HepG2 (cell line): ENCODE measurements around the gene TCF7L2. TPM values are rescaled to one million over a fixed set of nuclear protein-coding genes. Genes with fewer than 3 reads are reported as not detected.
A peak's percentile ranks its signal among the peaks of the same experiment; 100 is the strongest.

ENCODE experiments used
- GFI1 ChIP-seq: sonication (generic); formaldehyde crosslinking; IDR thresholded peaks from 2 replicates; pipeline ENCODE4 v1.5.0; 2020; ENCODE audit warnings: missing genetic modification reagents, mild to moderate bottlenecking, borderline replicate concordance
- HNF1A ChIP-seq, 2 experiments: sonication (generic) in 1 of 2; formaldehyde crosslinking in 1 of 2; IDR thresholded peaks; 2 replicates each; pipeline versions ENCODE4 v1.4.0 to v1.6.1; 2016 to 2020; ENCODE audit warnings: borderline replicate concordance in 1 of 2, low read depth in 1 of 2, mild to moderate bottlenecking in 1 of 2, missing genetic modification reagents in 1 of 2
- HNRNPL ChIP-seq: fragments of 200-400 bp; formaldehyde crosslinking; IDR thresholded peaks from 2 replicates; pipeline ENCODE4 v1.6.1; 2017; ENCODE audit warnings: mild to moderate bottlenecking, low read depth, low read length
- KLF12 ChIP-seq: sonication (generic); formaldehyde crosslinking; IDR thresholded peaks from 2 replicates; pipeline ENCODE4 v1.4.0; 2020; ENCODE audit warnings: missing genetic modification reagents, borderline replicate concordance
- NAIF1 ChIP-seq: sonication (generic); formaldehyde crosslinking; IDR thresholded peaks from 2 replicates; pipeline ENCODE4 v1.5.0; 2020; ENCODE audit warnings: mild to moderate bottlenecking, missing genetic modification reagents, borderline replicate concordance
- NKX3-1 ChIP-seq: sonication (generic); formaldehyde crosslinking; IDR thresholded peaks from 2 replicates; pipeline ENCODE4 v1.5.0; 2020; ENCODE audit warnings: missing genetic modification reagents
- RBM22 ChIP-seq: fragments of 200-400 bp; formaldehyde crosslinking; optimal IDR thresholded peaks from 2 replicates; pipeline ENCODE3; 2017; ENCODE audit warnings: mild to moderate bottlenecking, low read length, moderate library complexity
- SIN3A ChIP-seq: IDR thresholded peaks from 2 replicates; pipeline ENCODE4 v1.6.1; 2011; ENCODE audit warnings: low read depth, mild to moderate bottlenecking, control low read depth, low read length, borderline replicate concordance
- SKIL ChIP-seq: sonication (generic); formaldehyde crosslinking; IDR thresholded peaks from 2 replicates; pipeline ENCODE4 v1.8.0; 2022; ENCODE audit warnings: missing genetic modification reagents, mild to moderate bottlenecking, moderate library complexity, borderline replicate concordance
- SRSF4 ChIP-seq: fragments of 200-400 bp; formaldehyde crosslinking; IDR thresholded peaks from one replicate; pipeline ENCODE4 v1.6.1; 2018; ENCODE audit warnings: mild to moderate bottlenecking, low read depth, low read length, moderate library complexity; ENCODE audit not compliant: poor library complexity, severe bottlenecking
- TCF7 ChIP-seq: sonication (generic); IDR thresholded peaks from 2 replicates; pipeline ENCODE4 v1.6.1; 2016; ENCODE audit warnings: antibody characterized with exemption, low read depth
- TRIM24 ChIP-seq: sonication (generic); formaldehyde crosslinking; IDR thresholded peaks from 2 replicates; pipeline ENCODE4 v1.8.0; 2022; ENCODE audit warnings: mild to moderate bottlenecking, missing genetic modification reagents
- ZBTB26 ChIP-seq: IDR thresholded peaks from 2 replicates; pipeline ENCODE4 v1.6.1; 2016; ENCODE audit warnings: missing compliant biosample characterization, missing genetic modification reagents, borderline replicate concordance
- ZBTB38 ChIP-seq: sonication (generic); formaldehyde crosslinking; IDR thresholded peaks from 2 replicates; pipeline ENCODE4 v1.5.1; 2020; ENCODE audit warnings: mild to moderate bottlenecking, missing genetic modification reagents
- ZNF136 ChIP-seq: sonication (generic); formaldehyde crosslinking; IDR thresholded peaks from 2 replicates; pipeline ENCODE4 v1.8.1; 2022; ENCODE audit warnings: low read depth, mild to moderate bottlenecking, moderate library complexity, missing genetic modification reagents
- ZNF232 ChIP-seq: sonication (generic); formaldehyde crosslinking; IDR thresholded peaks from 2 replicates; pipeline ENCODE4 v1.4.0; 2020; ENCODE audit warnings: missing genetic modification reagents, borderline replicate concordance
- ZNF687 ChIP-seq: sonication (generic); formaldehyde crosslinking; IDR thresholded peaks from 2 replicates; pipeline ENCODE4 v1.5.1; 2020; ENCODE audit warnings: mild to moderate bottlenecking, missing genetic modification reagents, moderate library complexity
- polyA plus RNA-seq, 8 experiments: library from polyadenylated mRNA; depleted of rRNA in 3 of 8; stranded (reverse) in 7 of 8; unstranded in 1 of 8; fragments of >200 nt; fragmentation: Illumina TruSeq in 4 of 8; extraction: Trizol in 4 of 8; gene quantifications; 2 replicates each; pipeline versions ENCODE4 v1.2.1 to v1.2.3, GENCODE V29; 2011 to 2016; ENCODE audit warnings: low read depth in 4 of 8, missing spikeins in 1 of 8, mixed read lengths in 1 of 8; ENCODE audit not compliant: insufficient read depth in 1 of 8
- total RNA-seq, 5 experiments: library from RNA; depleted of rRNA; stranded (reverse); fragments of >200 nt; fragmentation: Illumina TruSeq; extraction: Trizol; gene quantifications; 2 replicates each; pipeline ENCODE4 v1.2.3, GENCODE V29; 2016; ENCODE audit warnings: low read depth in 1 of 5

TCF7L2 gene
- total and polyA plus RNA-seq, 2 of the 13 experiments (the other 11 are each of a cell fraction or from before 2014, with no cell fraction given), result 3.9 to 13.7 TPM

- TF ChIP-seq RBM22 (peak; percentile 30), ZNF232 (no peak), SRSF4 (no peak), SIN3A (no peak), TRIM24 (no peak), ZNF136 (CRISPR knock-in tag) (no peak), HNF1A (IDR thresholded peaks at IDR 0.05; ENCODE audit: low read depth) (no peak), HNF1A (CRISPR knock-in tag; IDR thresholded peaks at IDR 0.05; ENCODE audit: borderline replicate concordance) (no peak), GFI1 (no peak), HNRNPL (peak; percentile 85), ZBTB26 (CRISPR knock-in tag) (no peak), KLF12 (CRISPR knock-in tag) (no peak), SKIL (CRISPR knock-in tag) (no peak), ZBTB38 (CRISPR knock-in tag) (peak; percentile 77; the same call in 1 of the 2 replicates), ZNF687 (CRISPR knock-in tag) (peak; percentile 44; the same call in 1 of the 2 replicates), NKX3-1 (CRISPR knock-in tag) (no peak), NAIF1 (CRISPR knock-in tag) (no peak), TCF7 (no peak)
These were observed 41.9 kb downstream of the TCF7L2 start (continued) for GRCh38 chr10:112991888-112992491.
